Measurements from ENCODE around the gene AEBP2.

- no peak for TF ChIP-seq EP300 (IDR thresholded peaks at IDR 0.05; ENCODE audit: borderline replicate concordance)
- no peak for TF ChIP-seq FOXM1 (IDR thresholded peaks at IDR 0.05; ENCODE audit: borderline replicate concordance, low read depth)
- TF ChIP-seq CEBPB (IDR thresholded peaks at IDR 0.05) = no peak
- no peak for TF ChIP-seq REST (IDR thresholded peaks at IDR 0.05; ENCODE audit: low read depth)
Observed at GRCh38 chr12:19437996-19438395, 1.3 kb upstream of the AEBP2 start.
